Measurements from ENCODE around the gene MAGEB5. TPM values are rescaled to one million over a fixed set of nuclear protein-coding genes. Genes with fewer than 3 reads are reported as not detected.

Gene MAGEB5
- total and polyA plus RNA-seq, 2 of the 13 experiments (the other 11 are each of a cell fraction or from before 2014, with no cell fraction given): not detected

- TF ChIP-seq SYNCRIP (IDR thresholded peaks at IDR 0.05; ENCODE audit: insufficient read depth, low read depth, low read length): no peak
These were observed 3.4 kb downstream of the MAGEB5 start (continued) for GRCh38 chrX:26219351-26219750.

DNA sequence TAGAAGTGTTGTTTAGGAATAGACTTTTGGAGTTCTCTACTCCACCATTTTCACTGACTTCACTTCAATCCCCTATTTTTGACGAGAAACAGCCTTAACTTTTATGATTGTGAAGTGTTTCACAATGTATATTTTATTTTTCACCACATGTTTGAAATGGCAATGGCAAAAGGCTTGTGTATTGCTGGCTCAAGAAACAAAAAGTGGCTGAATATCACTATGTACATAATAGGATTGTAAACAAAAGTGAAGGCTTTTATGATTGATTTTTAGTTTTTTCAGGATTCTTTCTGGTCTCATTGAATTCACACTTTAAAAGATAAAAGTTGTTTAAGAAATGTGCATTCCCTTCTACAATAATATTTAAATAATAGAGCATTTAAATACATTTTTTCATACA lies 18.2 kb downstream of the MAGEB5 start:
- Histone ChIP-seq H3K4me3 (replicated peaks in 1 of 3; ENCODE audit: insufficient read depth in 1 of 3, low read depth in 2 of 3, low read length in 3 of 3) (no peak overlapping the region), H2AFZ (ENCODE audit: low read length) (no peak overlapping the region), H3K27ac (ENCODE audit: extremely low read length, insufficient read depth, low read length) (no peak overlapping the region), H3K79me2 (ENCODE audit: insufficient read depth, low read length) (no peaks in the 10 kb centered on the region), H3K9ac (ENCODE audit: insufficient read depth, low read depth, low read length) (no peak overlapping the region), H3K4me2 (ENCODE audit: low read depth, low read length) (no peak overlapping the region), H3K4me1 (ENCODE audit: insufficient read depth, low read length) (no peaks in the 10 kb centered on the region), H3K36me3 (replicated peaks in 1 of 2; ENCODE audit: control insufficient read depth in 1 of 2, insufficient read depth in 2 of 2, low read length in 2 of 2) (no peaks in the 10 kb centered on the region), H3K27me3 (ENCODE audit: control insufficient read depth in 1 of 2, insufficient read depth in 2 of 2, low read length in 2 of 2) (no peaks in the 10 kb centered on the region), H4K20me1 (ENCODE audit: insufficient read depth, low read length) (no peaks in the 10 kb centered on the region), H3K9me3 (ENCODE audit: low read length) (peaks cover 12% of the 10 kb centered on the region)
- 0% methylated on average over 1 of the region's 1 CpG for WGBS (ENCODE audit: low lambda C conversion rate)
- in situ Hi-C loops (cut with HindIII; ENCODE audit: extremely low pct_ligation_motif_present, low pct_unique_long_range_greater_than_20kb): no loop called here
- POLR2A ChIA-PET: no interaction called here
- intact Hi-C loops (cut with micrococcal nuclease; ENCODE audit: unreplicated experiment): no loop called here
- TF ChIP-seq CCDC6 (CRISPR knock-in tag; IDR thresholded peaks at IDR 0.05) (no peak), FOXK1 (CRISPR knock-in tag; IDR thresholded peaks at IDR 0.05; ENCODE audit: borderline replicate concordance, low read depth) (no peak), TAF15 (IDR thresholded peaks at IDR 0.05; ENCODE audit: low read depth, low read length, poor library complexity, severe bottlenecking) (no peak), TBX3 (IDR thresholded peaks at IDR 0.05; ENCODE audit: borderline replicate concordance) (no peak), ZNF329 (CRISPR knock-in tag; IDR thresholded peaks at IDR 0.05; ENCODE audit: low read depth) (no peak), ZNF577 (CRISPR knock-in tag; IDR thresholded peaks at IDR 0.05; ENCODE audit: borderline replicate concordance, low read depth) (no peak), SOX6 (IDR thresholded peaks at IDR 0.05) (no peak), SOX6 (CRISPR knock-in tag; IDR thresholded peaks at IDR 0.05) (no peak), RCOR2 (CRISPR knock-in tag; IDR thresholded peaks at IDR 0.05) (no peak), HOXA7 (CRISPR knock-in tag; IDR thresholded peaks at IDR 0.05) (no peak), PCBP2 (optimal IDR thresholded peaks at IDR 0.05; ENCODE audit: low read depth, low read length, poor library complexity, severe bottlenecking) (no peak), MZF1 (CRISPR knock-in tag; IDR thresholded peaks at IDR 0.05; ENCODE audit: borderline replicate concordance) (no peak), ARHGAP35 (CRISPR knock-in tag; IDR thresholded peaks at IDR 0.05; ENCODE audit: borderline replicate concordance) (no peak), ISL2 (CRISPR knock-in tag; IDR thresholded peaks at IDR 0.05) (no peak), TBX2 (CRISPR knock-in tag; IDR thresholded peaks at IDR 0.05; ENCODE audit: borderline replicate concordance) (no peak), ARID2 (CRISPR knock-in tag; IDR thresholded peaks at IDR 0.05; ENCODE audit: borderline replicate concordance) (no peak), ZNF605 (CRISPR knock-in tag; IDR thresholded peaks at IDR 0.05) (no peak), ZKSCAN1 (IDR thresholded peaks at IDR 0.05; ENCODE audit: low read length) (no peak), MXD4 (CRISPR knock-in tag; IDR thresholded peaks at IDR 0.05) (no peak)
- TF ChIP-seq, protein P1, sequence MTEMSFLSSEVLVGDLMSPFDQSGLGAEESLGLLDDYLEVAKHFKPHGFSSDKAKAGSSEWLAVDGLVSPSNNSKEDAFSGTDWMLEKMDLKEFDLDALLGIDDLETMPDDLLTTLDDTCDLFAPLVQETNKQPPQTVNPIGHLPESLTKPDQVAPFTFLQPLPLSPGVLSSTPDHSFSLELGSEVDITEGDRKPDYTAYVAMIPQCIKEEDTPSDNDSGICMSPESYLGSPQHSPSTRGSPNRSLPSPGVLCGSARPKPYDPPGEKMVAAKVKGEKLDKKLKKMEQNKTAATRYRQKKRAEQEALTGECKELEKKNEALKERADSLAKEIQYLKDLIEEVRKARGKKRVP (CRISPR knock-in tag; IDR thresholded peaks at IDR 0.05): no peak
- TF ChIP-seq, protein P2, sequence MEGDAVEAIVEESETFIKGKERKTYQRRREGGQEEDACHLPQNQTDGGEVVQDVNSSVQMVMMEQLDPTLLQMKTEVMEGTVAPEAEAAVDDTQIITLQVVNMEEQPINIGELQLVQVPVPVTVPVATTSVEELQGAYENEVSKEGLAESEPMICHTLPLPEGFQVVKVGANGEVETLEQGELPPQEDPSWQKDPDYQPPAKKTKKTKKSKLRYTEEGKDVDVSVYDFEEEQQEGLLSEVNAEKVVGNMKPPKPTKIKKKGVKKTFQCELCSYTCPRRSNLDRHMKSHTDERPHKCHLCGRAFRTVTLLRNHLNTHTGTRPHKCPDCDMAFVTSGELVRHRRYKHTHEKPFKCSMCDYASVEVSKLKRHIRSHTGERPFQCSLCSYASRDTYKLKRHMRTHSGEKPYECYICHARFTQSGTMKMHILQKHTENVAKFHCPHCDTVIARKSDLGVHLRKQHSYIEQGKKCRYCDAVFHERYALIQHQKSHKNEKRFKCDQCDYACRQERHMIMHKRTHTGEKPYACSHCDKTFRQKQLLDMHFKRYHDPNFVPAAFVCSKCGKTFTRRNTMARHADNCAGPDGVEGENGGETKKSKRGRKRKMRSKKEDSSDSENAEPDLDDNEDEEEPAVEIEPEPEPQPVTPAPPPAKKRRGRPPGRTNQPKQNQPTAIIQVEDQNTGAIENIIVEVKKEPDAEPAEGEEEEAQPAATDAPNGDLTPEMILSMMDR (CRISPR knock-in tag; IDR thresholded peaks at IDR 0.05): no peak
- FAIRE-seq (no peak), DNase-seq (ENCODE audit: low spot score) (no peak), ATAC-seq (no peak)
- CTCF ChIA-PET (ENCODE audit: low intra/inter-chr PET ratio, low total read pairs): no interaction called here
- BruUV-seq (replicated peaks): no TSS peak
